ENCODE results near the gene CFAP20DC. TPM values are rescaled to one million over a fixed set of nuclear protein-coding genes. Genes with fewer than 3 reads are reported as not detected.

Gene CFAP20DC
- total and polyA plus RNA-seq, 2 experiments from 2014 or later, result 7.4 to 11.4 TPM

DNA sequence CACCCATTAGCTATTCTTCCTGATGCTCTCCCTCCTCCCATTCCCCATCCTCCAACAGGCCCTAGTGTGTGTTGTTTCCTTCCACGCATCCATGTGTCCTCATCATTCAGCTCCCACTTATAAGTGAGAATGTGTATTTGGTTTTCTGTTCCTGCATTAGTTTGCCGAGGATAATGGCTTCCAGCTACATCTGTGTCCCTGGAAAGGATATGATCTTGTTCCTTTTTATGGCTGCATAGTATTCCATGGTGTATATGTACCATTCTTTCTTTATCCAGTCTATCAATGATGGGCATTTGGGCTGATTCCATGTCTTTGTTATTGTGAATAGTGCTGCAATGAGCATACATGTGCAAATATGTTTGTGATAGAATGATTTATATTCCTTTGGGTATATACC is 56.3 kb downstream of the CFAP20DC start:
- H3K27me3 ChIP-seq (ENCODE audit: insufficient read depth), result no peaks in the 10 kb centered on the region
- H3K4me2 ChIP-seq, result no peak overlapping the region
- Mint-ChIP-seq H3K27ac (no peak overlapping the region), H3K36me3 (ENCODE audit: low read depth) (no peaks in the 10 kb centered on the region), H3K4me1 (peaks cover 3% of the 10 kb centered on the region; the same call in 2 of the 3 replicates), H3K4me3 (no peak overlapping the region), H3K27me3 (ENCODE audit: insufficient read depth, low read depth, poor library complexity) (peaks cover 2% of the 10 kb centered on the region), H3K9me3 (no peaks in the 10 kb centered on the region)
- H3K4me1 ChIP-seq (ENCODE audit: insufficient read depth), result no peaks in the 10 kb centered on the region
- no peaks in the 10 kb centered on the region for H4K20me1 ChIP-seq (replicated peaks; ENCODE audit: insufficient read depth)
- H3K27ac ChIP-seq (ENCODE audit: low read depth), result no peak overlapping the region
- H3F3A ChIP-seq (replicated peaks; ENCODE audit: low read depth), result no peaks in the 10 kb centered on the region
- H3K79me2 ChIP-seq (replicated peaks; ENCODE audit: insufficient read depth), result no peaks in the 10 kb centered on the region
- TF ChIP-seq STAT1 (IDR thresholded peaks at IDR 0.05; ENCODE audit: unreplicated experiment) (no peak), EZH2phosphoT487 (IDR thresholded peaks at IDR 0.05; ENCODE audit: unreplicated experiment) (no peak), ZNF114 (CRISPR knock-in tag; IDR thresholded peaks at IDR 0.05) (no peak), CREB1 (CRISPR knock-in tag; IDR thresholded peaks at IDR 0.05; ENCODE audit: low read depth) (no peak), EZH2 (IDR thresholded peaks at IDR 0.05; ENCODE audit: low read depth, unreplicated experiment) (no peak), POLR2AphosphoS5 (IDR thresholded peaks at IDR 0.05; ENCODE audit: low read depth) (no peak)
- H3K4me3 ChIP-seq, result no peak overlapping the region
- no peak overlapping the region for H2AFZ ChIP-seq
- ATAC-seq (no peak), DNase-seq (ENCODE audit: low spot score) (no peak)
- H3K36me3 ChIP-seq (ENCODE audit: insufficient read depth), result no peaks in the 10 kb centered on the region
- H3K9me2 ChIP-seq (ENCODE audit: insufficient read depth), result no peaks in the 10 kb centered on the region

- Histone ChIP-seq H3K27me3 (ENCODE audit: insufficient read depth) (no peaks in the 10 kb centered on the region), H3K36me3 (ENCODE audit: insufficient read depth) (no peaks in the 10 kb centered on the region), H3K27ac (ENCODE audit: low read depth) (no peak overlapping the region), H2AFZ (no peak overlapping the region), H4K20me1 (replicated peaks; ENCODE audit: insufficient read depth) (no peaks in the 10 kb centered on the region), H3K4me3 (no peak overlapping the region), H3K4me1 (ENCODE audit: insufficient read depth) (no peaks in the 10 kb centered on the region), H3K9me2 (ENCODE audit: insufficient read depth) (no peaks in the 10 kb centered on the region), H3K4me2 (no peak overlapping the region), H3K79me2 (replicated peaks; ENCODE audit: insufficient read depth) (no peaks in the 10 kb centered on the region), H3F3A (replicated peaks; ENCODE audit: low read depth) (no peaks in the 10 kb centered on the region)
- ATAC-seq, result no peak
- Mint-ChIP-seq H3K4me1 (no peaks in the 10 kb centered on the region; the same call in 1 of the 3 replicates), H3K36me3 (ENCODE audit: low read depth) (no peaks in the 10 kb centered on the region), H3K9me3 (no peaks in the 10 kb centered on the region), H3K27ac (no peak overlapping the region), H3K27me3 (ENCODE audit: insufficient read depth, low read depth, poor library complexity) (peaks cover 2% of the 10 kb centered on the region), H3K4me3 (no peak overlapping the region)
- DNase-seq (ENCODE audit: low spot score), result peak; percentile 11
- TF ChIP-seq ZNF331 (CRISPR knock-in tag; IDR thresholded peaks at IDR 0.05; ENCODE audit: low read depth) (no peak), ZNF114 (CRISPR knock-in tag; IDR thresholded peaks at IDR 0.05) (no peak), STAT1 (IDR thresholded peaks at IDR 0.05; ENCODE audit: unreplicated experiment) (no peak)
These were observed 58.2 kb downstream of the CFAP20DC start for GRCh38 chr3:58991623-58992022.

- Histone ChIP-seq H3K27ac (ENCODE audit: low read depth) (no peak overlapping the region), H3K27me3 (ENCODE audit: insufficient read depth) (no peaks in the 10 kb centered on the region), H3K79me2 (replicated peaks; ENCODE audit: insufficient read depth) (no peaks in the 10 kb centered on the region), H3K9me2 (ENCODE audit: insufficient read depth) (no peaks in the 10 kb centered on the region), H3K4me2 (no peak overlapping the region), H4K20me1 (replicated peaks; ENCODE audit: insufficient read depth) (no peaks in the 10 kb centered on the region), H3K4me1 (ENCODE audit: insufficient read depth) (no peaks in the 10 kb centered on the region), H3K36me3 (ENCODE audit: insufficient read depth) (no peaks in the 10 kb centered on the region), H2AFZ (no peak overlapping the region), H3K4me3 (no peak overlapping the region), H3F3A (replicated peaks; ENCODE audit: low read depth) (no peaks in the 10 kb centered on the region)
- no peak overlapping the region for H3K4me3 Mint-ChIP-seq
- H3K9me3 Mint-ChIP-seq, result no peaks in the 10 kb centered on the region
- no peak overlapping the region for H3K27ac Mint-ChIP-seq
- DNase-seq (ENCODE audit: low spot score) (no peak), ATAC-seq (no peak)
- no peaks in the 10 kb centered on the region for H3K36me3 Mint-ChIP-seq (ENCODE audit: low read depth)
- no peaks in the 10 kb centered on the region; the same call in 1 of the 3 replicates for H3K4me1 Mint-ChIP-seq
- peaks cover 2% of the 10 kb centered on the region for H3K27me3 Mint-ChIP-seq (ENCODE audit: insufficient read depth, low read depth, poor library complexity)
- TF ChIP-seq CREB1 (CRISPR knock-in tag; IDR thresholded peaks at IDR 0.05; ENCODE audit: low read depth), result no peak
- no peak for TF ChIP-seq CTCF (conservative IDR thresholded peaks at IDR 0.05; ENCODE audit: low read depth in 2 of 2)
- no peak for TF ChIP-seq ETS1 (IDR thresholded peaks at IDR 0.05)
- TF ChIP-seq POLR2AphosphoS5 (IDR thresholded peaks at IDR 0.05; ENCODE audit: low read depth), result no peak
- no peak for TF ChIP-seq EZH2phosphoT487 (IDR thresholded peaks at IDR 0.05; ENCODE audit: unreplicated experiment)
- TF ChIP-seq JUNB (IDR thresholded peaks at IDR 0.05; ENCODE audit: unreplicated experiment), result no peak
These were observed 58.8 kb downstream of the CFAP20DC start for GRCh38 chr3:58991026-58991425.
